Lower lobe of right lung (tissue), 2 donors: ENCODE results near the gene ZNF280C. TPM values are rescaled to one million over a fixed set of nuclear protein-coding genes. Genes with fewer than 3 reads are reported as not detected.

Experiments used
- ATAC-seq, 2 donors: fragments of 200-7000 bp; cut with Tn5 transposase; one replicate each; pipeline ENCODE4 v1.9.1; 2020 to 2022; ENCODE audit warnings: mild to moderate bottlenecking in 2 of 2, moderate library complexity in 2 of 2
- DNase-seq: peaks from one replicate; pipeline ENCODE4 v3.0.0-alpha.2; 2020
- H3K27ac ChIP-seq: fragments of 200-600 bp; one replicate; pipeline ENCODE4 v1.8.0; 2022
- H3K27me3 ChIP-seq: fragments of 200-600 bp; one replicate; pipeline ENCODE4 v1.8.0; 2022; ENCODE audit warnings: low read depth
- H3K36me3 ChIP-seq: fragments of 200-600 bp; one replicate; pipeline ENCODE4 v1.8.0; 2022; ENCODE audit warnings: mild to moderate bottlenecking
- H3K4me1 ChIP-seq: fragments of 200-600 bp; one replicate; pipeline ENCODE4 v1.8.0; 2022
- H3K4me3 ChIP-seq: fragments of 200-600 bp; one replicate; pipeline ENCODE4 v1.8.0; 2022; ENCODE audit warnings: mild to moderate bottlenecking
- H3K9me3 ChIP-seq: fragments of 200-600 bp; one replicate; pipeline ENCODE4 v1.8.0; 2022
- CTCF ChIP-seq: fragments of 200-600 bp; IDR thresholded peaks from one replicate; pipeline ENCODE4 v1.8.0; 2022; ENCODE audit warnings: antibody characterized with exemption, mild to moderate bottlenecking
- intact Hi-C: fragments of 100-400 bp; cut with DNase I; formaldehyde crosslinking; loops from one replicate; pipeline ENCODE4 v1.11.0; 2022
- total RNA-seq: library from RNA; stranded (reverse); fragmentation: NEBNext Ultra II Directional; extraction: Animal tissue kit (Norgen Biotek cat#: 25700); gene quantifications from one replicate; pipeline ENCODE4 v1.2.1, GENCODE V29; 2021
- donor health status: DM: no; HTN: yes; CAD: no; lungs with severe emphysema.

Gene ZNF280C
- total RNA-seq, 1 donor from 2014 or later, result 5.6 TPM

- H3K36me3 ChIP-seq, result no peaks in the 10 kb centered on the region
- H3K27ac ChIP-seq, result no peak overlapping the region
- TF ChIP-seq CTCF, result no peak
- no peaks in the 10 kb centered on the region for H3K9me3 ChIP-seq
- H3K4me1 ChIP-seq, result peaks cover 17% of the 10 kb centered on the region
- H3K4me3 ChIP-seq, result no peak overlapping the region
- no peak for DNase-seq
- H3K27me3 ChIP-seq, result no peaks in the 10 kb centered on the region
- intact Hi-C loops, result no loop called here
- no peak for ATAC-seq
Observed at GRCh38 chrX:130176942-130177341, 91.8 kb downstream of the ZNF280C start.

DNA sequence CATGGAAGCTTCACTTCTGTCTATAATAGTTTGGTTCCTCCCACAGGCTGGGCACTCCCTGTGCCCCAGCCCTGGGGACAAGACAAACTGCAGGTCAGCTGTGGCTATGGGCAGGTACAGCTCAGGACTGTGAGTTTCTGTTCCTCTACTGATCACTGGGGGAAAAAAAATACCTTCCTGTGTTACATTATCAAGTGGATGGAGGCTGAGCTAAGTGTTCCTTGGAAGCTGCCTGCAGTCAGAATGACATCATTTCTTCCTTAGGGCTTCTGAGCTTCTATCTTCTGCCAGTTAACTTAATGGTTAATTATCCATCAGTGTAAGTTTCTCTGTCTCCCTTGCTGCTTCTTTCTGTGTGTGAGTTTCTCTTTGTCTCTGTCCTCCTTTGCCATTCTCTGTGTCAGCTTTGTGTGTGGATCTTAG, 92.3 kb downstream of the ZNF280C start:
- no peak overlapping the region for H3K27ac ChIP-seq
- intact Hi-C loops, result no loop called here
- DNase-seq, result no peak
- no peak for ATAC-seq
- no peak overlapping the region for H3K4me3 ChIP-seq
- no peaks in the 10 kb centered on the region for H3K9me3 ChIP-seq
- peaks cover 17% of the 10 kb centered on the region for H3K4me1 ChIP-seq
- no peak for TF ChIP-seq CTCF
- no peaks in the 10 kb centered on the region for H3K27me3 ChIP-seq
- no peaks in the 10 kb centered on the region for H3K36me3 ChIP-seq

DNA sequence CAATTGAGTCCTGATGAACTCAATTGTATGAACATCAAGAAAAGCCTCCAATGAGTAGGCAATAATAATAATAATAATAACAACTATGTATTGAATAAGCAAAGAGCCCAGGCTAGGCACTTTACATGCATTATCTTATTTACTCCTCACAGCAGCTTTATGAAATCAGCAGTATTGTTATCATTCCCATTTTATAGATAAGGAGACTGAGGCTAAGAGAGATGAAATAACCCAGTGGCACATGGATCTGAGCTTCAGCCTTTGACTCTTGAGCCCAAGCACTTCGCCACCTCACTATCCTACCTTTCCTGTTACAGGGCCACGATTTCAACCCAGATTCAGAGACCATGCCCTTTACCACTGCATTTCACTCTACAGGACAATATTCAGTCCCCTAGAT, 93.8 kb downstream of the ZNF280C start:
- H3K27me3 ChIP-seq, result no peaks in the 10 kb centered on the region
- H3K4me1 ChIP-seq, result peaks cover 17% of the 10 kb centered on the region
- H3K4me3 ChIP-seq, result no peak overlapping the region
- DNase-seq (no peak), ATAC-seq (no peak)
- intact Hi-C loops, result no loop called here
- H3K27ac ChIP-seq, result no peak overlapping the region
- TF ChIP-seq CTCF, result no peak
- H3K36me3 ChIP-seq, result no peaks in the 10 kb centered on the region
- H3K9me3 ChIP-seq, result no peaks in the 10 kb centered on the region

DNA sequence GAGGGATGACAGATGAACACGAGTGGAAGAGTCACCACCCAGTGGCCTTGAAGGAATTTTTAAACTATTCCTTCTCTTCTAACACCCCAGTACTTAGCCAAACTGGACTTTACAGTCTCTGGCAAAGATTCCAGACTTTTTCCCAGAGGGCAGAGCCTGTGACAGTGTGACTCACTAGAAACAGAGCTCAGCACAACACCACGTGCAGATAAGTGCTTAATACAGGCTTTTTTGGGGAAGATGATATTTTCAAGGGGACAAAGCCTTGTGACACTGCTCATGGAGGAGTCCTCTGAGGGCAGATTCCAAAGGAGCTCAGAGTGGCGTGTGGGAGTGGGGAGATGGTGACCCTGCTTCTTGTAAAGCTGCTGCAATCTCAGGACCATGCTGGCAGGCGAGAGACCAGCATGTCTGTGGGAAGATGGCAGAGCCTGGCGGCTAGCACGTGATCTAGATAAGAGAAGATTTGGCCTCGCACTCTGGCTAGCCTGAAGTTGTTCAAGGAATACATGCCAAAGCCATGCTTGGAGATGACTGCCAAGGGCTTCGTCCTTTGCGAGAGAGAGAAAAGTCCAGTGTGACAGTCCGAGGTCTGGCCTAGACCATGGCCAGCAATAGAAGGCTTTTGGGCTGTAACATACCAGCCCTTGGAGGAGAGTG, 94.5 kb downstream of the ZNF280C start:
- H3K27me3 ChIP-seq, result no peaks in the 10 kb centered on the region
- TF ChIP-seq CTCF, result no peak
- H3K36me3 ChIP-seq, result no peaks in the 10 kb centered on the region
- peak overlapping the region; percentile 56 for H3K27ac ChIP-seq
- no peak overlapping the region for H3K4me3 ChIP-seq
- intact Hi-C loops, result no loop called here
- DNase-seq (no peak), ATAC-seq (peak; percentile 22 to 29)
- H3K4me1 ChIP-seq, result peaks cover 17% of the 10 kb centered on the region
- H3K9me3 ChIP-seq, result no peaks in the 10 kb centered on the region

- ATAC-seq (peak; percentile 36 to 71), DNase-seq (no peak)
- no peaks in the 10 kb centered on the region for H3K36me3 ChIP-seq
- intact Hi-C loops, result no loop called here
- peak overlapping the region; percentile 56 for H3K27ac ChIP-seq
- peak overlapping the region; percentile 21 for H3K4me3 ChIP-seq
- peaks cover 17% of the 10 kb centered on the region for H3K4me1 ChIP-seq
- H3K27me3 ChIP-seq, result no peaks in the 10 kb centered on the region
- no peaks in the 10 kb centered on the region for H3K9me3 ChIP-seq
- TF ChIP-seq CTCF, result no peak
Observed at GRCh38 chrX:130173190-130173895, 95.4 kb downstream of the ZNF280C start.
